Bronchial epithelial cell (primary cell): Measurements from ENCODE around the gene DSC1. TPM values are rescaled to one million over a fixed set of nuclear protein-coding genes. Genes with fewer than 3 reads are reported as not detected.

ENCODE experiments used
- DNase-seq: peaks from one replicate; pipeline ENCODE4 v3.0.0-alpha.2; 2010; ENCODE audit warnings: low read depth
- FAIRE-seq: peaks from 2 replicates; lab custom pipeline; 2011; peaks lifted over from hg19 to GRCh38; lab: Jason Lieb, UNC
- H3K27me3 ChIP-seq: 2 replicates; pipeline ENCODE4 v1.5.1; 2011; ENCODE audit warnings: low read length; ENCODE audit not compliant: control insufficient read depth, insufficient read depth
- H3K36me3 ChIP-seq: 2 replicates; pipeline ENCODE4 v1.5.1; 2011; ENCODE audit warnings: low read length; ENCODE audit not compliant: control insufficient read depth, insufficient read depth
- H3K4me3 ChIP-seq: 2 replicates; pipeline ENCODE4 v1.5.1; 2011; ENCODE audit warnings: mild to moderate bottlenecking, low read depth, low read length, control low read depth
- total RNA-seq: library from RNA; depleted of rRNA; stranded (reverse); fragments of >200 nt; gene quantifications from 2 replicates; pipeline ENCODE4 v1.2.1, GENCODE V29; 2014
- TF ChIP-seq, protein P1 (sequence below): IDR thresholded peaks from 2 replicates; pipeline ENCODE4 v1.5.1; 2011; ENCODE audit warnings: mild to moderate bottlenecking, moderate library complexity, low read length, control low read depth, inconsistent platforms; ENCODE audit not compliant: insufficient read depth, severe bottlenecking

Gene DSC1
- total RNA-seq = 0.38 TPM in 1 of 2 replicates, not detected in the other

- DNase-seq (no peak), FAIRE-seq (peak; percentile 62)
- Histone ChIP-seq H3K27me3 (no peaks in the 10 kb centered on the region), H3K4me3 (no peak within 1 kb of the TSS), H3K36me3 (no peaks in the 10 kb centered on the region)
- TF ChIP-seq, protein P1, sequence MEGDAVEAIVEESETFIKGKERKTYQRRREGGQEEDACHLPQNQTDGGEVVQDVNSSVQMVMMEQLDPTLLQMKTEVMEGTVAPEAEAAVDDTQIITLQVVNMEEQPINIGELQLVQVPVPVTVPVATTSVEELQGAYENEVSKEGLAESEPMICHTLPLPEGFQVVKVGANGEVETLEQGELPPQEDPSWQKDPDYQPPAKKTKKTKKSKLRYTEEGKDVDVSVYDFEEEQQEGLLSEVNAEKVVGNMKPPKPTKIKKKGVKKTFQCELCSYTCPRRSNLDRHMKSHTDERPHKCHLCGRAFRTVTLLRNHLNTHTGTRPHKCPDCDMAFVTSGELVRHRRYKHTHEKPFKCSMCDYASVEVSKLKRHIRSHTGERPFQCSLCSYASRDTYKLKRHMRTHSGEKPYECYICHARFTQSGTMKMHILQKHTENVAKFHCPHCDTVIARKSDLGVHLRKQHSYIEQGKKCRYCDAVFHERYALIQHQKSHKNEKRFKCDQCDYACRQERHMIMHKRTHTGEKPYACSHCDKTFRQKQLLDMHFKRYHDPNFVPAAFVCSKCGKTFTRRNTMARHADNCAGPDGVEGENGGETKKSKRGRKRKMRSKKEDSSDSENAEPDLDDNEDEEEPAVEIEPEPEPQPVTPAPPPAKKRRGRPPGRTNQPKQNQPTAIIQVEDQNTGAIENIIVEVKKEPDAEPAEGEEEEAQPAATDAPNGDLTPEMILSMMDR = no peak
These were observed at the start of gene DSC1 for GRCh38 chr18:31162825-31163435. TSS of gene DSC1 (minus strand) at chr18:31162856. CDS start at chr18:31162594, 262 bp downstream.

DNA sequence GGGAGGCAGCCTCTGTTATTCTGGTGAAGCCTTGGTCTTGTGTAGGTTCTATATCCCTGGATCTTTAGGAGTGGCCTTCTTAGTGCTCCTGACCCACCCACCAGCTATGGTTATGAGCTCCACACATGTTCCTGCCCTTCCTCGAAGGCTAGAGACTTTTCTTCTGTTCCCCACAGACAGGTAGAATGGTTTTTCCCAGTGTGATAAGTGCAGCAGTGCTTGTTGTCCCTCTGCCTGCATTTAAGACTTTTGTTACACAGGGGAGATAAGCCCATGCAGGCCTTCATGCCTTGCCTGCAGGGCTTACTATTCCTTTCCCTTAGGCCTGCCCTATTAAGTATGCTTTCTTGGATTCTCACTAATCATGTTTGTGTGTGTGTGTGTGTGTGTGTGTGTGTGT, 48.4 kb upstream of the DSC1 start:
- H3K4me3 ChIP-seq = no peak overlapping the region
- no peaks in the 10 kb centered on the region for H3K27me3 ChIP-seq
- TF ChIP-seq, protein P1 = no peak
- no peak for DNase-seq
- peak; percentile 13 for FAIRE-seq
- no peaks in the 10 kb centered on the region for H3K36me3 ChIP-seq

DNA sequence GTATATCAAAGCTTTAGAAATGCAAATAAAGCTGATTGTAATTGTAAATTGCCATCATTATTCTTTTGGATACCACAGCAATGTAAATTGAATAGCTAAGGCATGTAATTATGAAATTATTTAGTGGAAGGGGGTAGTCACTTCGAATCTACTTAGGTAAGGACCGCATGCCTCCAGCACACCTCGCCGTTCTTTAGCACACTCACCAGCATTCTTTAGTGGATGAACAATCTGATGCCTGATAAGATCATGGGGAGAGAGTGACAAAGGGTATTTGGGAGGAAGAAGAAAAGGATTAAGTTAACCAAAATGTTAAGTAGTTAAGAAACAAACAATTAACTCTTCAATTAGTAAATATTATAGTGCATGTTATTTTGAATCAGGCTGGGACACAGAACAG, 46.4 kb upstream of the DSC1 start:
- TF ChIP-seq, protein P1 = no peak
- Histone ChIP-seq H3K36me3 (no peaks in the 10 kb centered on the region), H3K4me3 (no peak overlapping the region), H3K27me3 (no peaks in the 10 kb centered on the region)
- DNase-seq (peak; percentile 33), FAIRE-seq (no peak)

DNA sequence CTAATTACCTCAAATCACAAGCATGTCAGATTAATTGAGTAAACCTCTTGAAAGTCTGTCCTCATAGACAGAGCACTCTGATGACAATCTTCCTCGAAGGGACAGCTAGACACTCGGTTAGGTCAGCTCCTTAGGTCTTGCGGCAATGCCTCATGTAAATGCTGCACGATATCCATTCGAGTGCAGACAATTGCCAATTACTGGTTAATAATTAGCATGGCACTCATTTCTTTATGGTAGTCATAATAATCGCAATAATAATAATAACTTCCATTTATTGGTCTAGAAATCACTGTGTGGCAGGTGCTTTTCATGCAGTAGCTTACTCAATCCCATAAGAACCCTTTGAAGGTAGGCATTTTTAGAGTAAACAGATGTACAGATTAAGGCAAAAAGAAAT, 44.7 kb upstream of the DSC1 start:
- Histone ChIP-seq H3K4me3 (no peak overlapping the region), H3K27me3 (no peaks in the 10 kb centered on the region), H3K36me3 (no peaks in the 10 kb centered on the region)
- TF ChIP-seq, protein P1 = no peak
- no peak for FAIRE-seq
- no peak for DNase-seq

DNA sequence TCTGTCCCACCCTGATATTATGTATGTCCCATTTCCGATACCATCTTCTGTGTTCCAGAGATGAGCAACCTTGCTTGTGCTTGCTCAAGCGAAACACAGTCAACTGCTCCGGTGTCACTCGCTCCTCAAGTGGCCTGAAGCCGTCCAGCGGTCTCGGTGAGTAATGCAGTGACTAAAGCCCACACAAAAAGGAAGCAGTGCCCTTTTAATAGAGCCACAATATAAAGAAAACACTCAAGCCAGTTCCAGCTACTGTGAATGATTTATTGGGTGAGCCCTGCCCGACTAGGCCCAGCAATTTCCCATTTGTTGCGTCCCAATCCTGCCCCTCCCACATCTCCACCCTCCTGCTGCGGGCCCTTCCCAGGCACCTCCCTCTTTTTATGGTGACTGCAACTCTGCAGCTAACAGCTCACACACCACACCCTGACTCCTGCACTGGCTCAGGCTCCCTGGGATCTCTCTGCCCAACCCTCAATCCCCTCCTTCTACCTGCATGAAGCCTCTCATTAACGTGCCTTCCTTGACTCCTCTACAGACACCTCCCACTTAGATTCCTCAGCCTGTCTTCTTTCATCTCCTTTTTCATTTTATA, 44.2 kb upstream of the DSC1 start:
- Histone ChIP-seq H3K4me3 (peak overlapping the region; percentile 13), H3K27me3 (no peaks in the 10 kb centered on the region), H3K36me3 (no peaks in the 10 kb centered on the region)
- DNase-seq (peak; percentile 96), FAIRE-seq (peak; percentile 97)
- TF ChIP-seq, protein P1 = peak; percentile 18

DNA sequence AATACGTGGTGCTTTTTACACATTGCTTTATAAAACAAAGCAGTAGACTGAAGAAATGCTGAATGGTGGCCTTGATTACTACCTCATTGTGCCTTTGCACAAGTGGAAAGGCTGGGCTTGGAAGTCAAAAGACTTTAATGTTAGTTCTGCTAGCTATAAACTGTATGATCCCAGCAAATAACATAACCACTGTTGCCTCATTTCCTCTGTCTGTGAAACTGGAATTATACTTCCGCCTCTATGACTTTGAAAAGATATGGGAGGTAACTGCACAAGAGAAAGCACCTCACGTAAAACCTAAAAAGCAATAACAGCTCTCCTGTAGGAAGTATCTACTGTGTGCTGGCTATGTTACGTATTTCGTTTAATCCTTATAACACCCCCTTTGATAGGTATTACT, 43.4 kb upstream of the DSC1 start:
- H3K36me3 ChIP-seq = no peaks in the 10 kb centered on the region
- H3K4me3 ChIP-seq = peak overlapping the region; percentile 13
- TF ChIP-seq, protein P1 = no peak
- DNase-seq = no peak
- no peak for FAIRE-seq
- H3K27me3 ChIP-seq = no peaks in the 10 kb centered on the region
